K562 (cell line): ENCODE measurements around the gene OR5H15.

Source experiments
- CTCF ChIP-seq, 3 experiments: IDR thresholded peaks in 2 of 3; conservative IDR thresholded peaks in 1 of 3; 2 replicates each; pipeline ENCODE4 v1.5.1; 2011 to 2012; ENCODE audit warnings: low read length in 3 of 3, mild to moderate bottlenecking in 3 of 3, control low read depth in 2 of 3, improper control_type of control experiment in 1 of 3, inconsistent platforms in 1 of 3, low read depth in 1 of 3, mixed read lengths in 1 of 3, moderate library complexity in 1 of 3; ENCODE audit not compliant: insufficient read depth in 2 of 3
- POLR2AphosphoS5 ChIP-seq: IDR thresholded peaks from 2 replicates; pipeline ENCODE4 v1.6.1; 2011; ENCODE audit warnings: mild to moderate bottlenecking, low read depth, low read length, moderate library complexity; ENCODE audit not compliant: control insufficient read depth, insufficient read depth
- U2AF1 ChIP-seq: fragments of 200-400 bp; formaldehyde crosslinking; optimal IDR thresholded peaks from 2 replicates; pipeline ENCODE3; 2017; ENCODE audit warnings: mild to moderate bottlenecking, low read depth, low read length, moderate library complexity

GRCh38 chr3:98140531-98140930 lies 26.0 kb upstream of the OR5H15 start:
- TF ChIP-seq CTCF (IDR thresholded peaks at IDR 0.05 in 2 of 3, conservative IDR thresholded peaks at IDR 0.05 in 1 of 3; ENCODE audit: insufficient read depth in 2 of 3, low read depth in 1 of 3, low read length in 3 of 3), result no peak
- no peak for TF ChIP-seq POLR2AphosphoS5
- TF ChIP-seq U2AF1, result no peak
